22Rv1 (cell line): ENCODE data around the gene ARID1A.

Experiments
- ZFX ChIP-seq: fragments of 450-650 bp; IDR thresholded peaks from 2 replicates; pipeline ENCODE4 v1.6.1; 2017; ENCODE audit warnings: antibody characterized with exemption, borderline replicate concordance
- TF ChIP-seq, protein P1 (sequence below): fragments of 450-650 bp; IDR thresholded peaks from 2 replicates; pipeline ENCODE4 v1.5.1; 2017; ENCODE audit warnings: mild to moderate bottlenecking

DNA sequence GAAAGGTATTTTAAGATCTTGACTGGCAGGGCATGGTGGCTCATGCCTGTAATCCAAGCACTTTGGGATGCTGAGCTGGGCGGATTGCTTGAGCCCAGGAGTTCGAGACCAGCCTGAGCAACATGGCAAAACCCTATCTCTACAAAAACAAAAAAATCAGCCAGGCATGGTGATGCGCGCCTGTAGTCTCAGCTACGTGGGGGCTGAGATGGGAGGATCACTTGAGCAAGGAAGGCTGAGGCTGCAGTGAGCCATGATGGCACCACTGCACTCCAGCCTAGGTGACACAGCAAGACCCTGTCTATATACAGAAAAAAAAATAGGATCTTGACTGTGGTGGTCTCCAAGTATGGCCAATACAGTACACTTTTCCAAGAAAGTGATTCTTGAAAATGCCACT lies 16.0 kb downstream of the ARID1A start:
- TF ChIP-seq, protein P1, sequence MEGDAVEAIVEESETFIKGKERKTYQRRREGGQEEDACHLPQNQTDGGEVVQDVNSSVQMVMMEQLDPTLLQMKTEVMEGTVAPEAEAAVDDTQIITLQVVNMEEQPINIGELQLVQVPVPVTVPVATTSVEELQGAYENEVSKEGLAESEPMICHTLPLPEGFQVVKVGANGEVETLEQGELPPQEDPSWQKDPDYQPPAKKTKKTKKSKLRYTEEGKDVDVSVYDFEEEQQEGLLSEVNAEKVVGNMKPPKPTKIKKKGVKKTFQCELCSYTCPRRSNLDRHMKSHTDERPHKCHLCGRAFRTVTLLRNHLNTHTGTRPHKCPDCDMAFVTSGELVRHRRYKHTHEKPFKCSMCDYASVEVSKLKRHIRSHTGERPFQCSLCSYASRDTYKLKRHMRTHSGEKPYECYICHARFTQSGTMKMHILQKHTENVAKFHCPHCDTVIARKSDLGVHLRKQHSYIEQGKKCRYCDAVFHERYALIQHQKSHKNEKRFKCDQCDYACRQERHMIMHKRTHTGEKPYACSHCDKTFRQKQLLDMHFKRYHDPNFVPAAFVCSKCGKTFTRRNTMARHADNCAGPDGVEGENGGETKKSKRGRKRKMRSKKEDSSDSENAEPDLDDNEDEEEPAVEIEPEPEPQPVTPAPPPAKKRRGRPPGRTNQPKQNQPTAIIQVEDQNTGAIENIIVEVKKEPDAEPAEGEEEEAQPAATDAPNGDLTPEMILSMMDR, result no peak
- TF ChIP-seq ZFX, result no peak
